NCI-H82 (cell line): ENCODE results near the gene ZNF692.

ENCODE experiments used
- DNase-seq: peaks from one replicate; lab custom pipeline; 2025; lab: John Stamatoyannopoulos, UW

Gene ZNF692

GRCh38 chr1:248873993-248874533 lies 15.2 kb upstream of the ZNF692 start:
- DNase-seq: peak; percentile 98

- DNase-seq: peak; percentile 99
These were observed 14.6 kb upstream of the ZNF692 start for GRCh38 chr1:248873409-248873992.

- peak; percentile 93 for DNase-seq
These were observed 14.0 kb upstream of the ZNF692 start for GRCh38 chr1:248872752-248873408.

GRCh38 chr1:248871837-248872401 lies 13.0 kb upstream of the ZNF692 start:
- DNase-seq: no peak

- DNase-seq: peak; percentile 97
These were observed 4.4 kb upstream of the ZNF692 start for GRCh38 chr1:248862998-248863881.

GRCh38 chr1:248862695-248862997 lies 3.8 kb upstream of the ZNF692 start:
- DNase-seq: no peak

GRCh38 chr1:248861616-248862015 lies 2.7 kb upstream of the ZNF692 start:
- DNase-seq: no peak

GRCh38 chr1:248860007-248860406 lies 1.1 kb upstream of the ZNF692 start:
- no peak for DNase-seq

GRCh38 chr1:248858096-248858890 lies 592 bp downstream of the ZNF692 start:
- DNase-seq: peak; percentile 92

GRCh38 chr1:248857749-248858095 lies 1.2 kb downstream of the ZNF692 start:
- DNase-seq: no peak

- DNase-seq: peak; percentile 46
These were observed 1.7 kb downstream of the ZNF692 start for GRCh38 chr1:248857201-248857600.

- DNase-seq: no peak
These were observed 2.7 kb downstream of the ZNF692 start for GRCh38 chr1:248856176-248856575.

- DNase-seq: no peak
These were observed 3.3 kb downstream of the ZNF692 start for GRCh38 chr1:248855580-248855979.

GRCh38 chr1:248853663-248854375 lies 5.1 kb downstream of the ZNF692 start:
- DNase-seq: no peak

- DNase-seq: no peak
These were observed 6.1 kb downstream of the ZNF692 start for GRCh38 chr1:248852481-248853405.

- no peak for DNase-seq
These were observed 7.5 kb downstream of the ZNF692 start for GRCh38 chr1:248851390-248851789.

GRCh38 chr1:248850536-248851251 lies 8.2 kb downstream of the ZNF692 start:
- DNase-seq: no peak

- DNase-seq: no peak
These were observed 8.8 kb downstream of the ZNF692 start for GRCh38 chr1:248850124-248850523.

GRCh38 chr1:248849637-248850036 lies 9.2 kb downstream of the ZNF692 start:
- no peak for DNase-seq
